DOHH2 (cell line): ENCODE results near the gene RNGTT.

Experiments used
- H3F3A ChIP-seq: fragments of 200-600 bp; sonication (generic), shearing (Covaris generic); 2 replicates; pipeline ENCODE4 v1.6.0; 2016; ENCODE audit warnings: antibody characterized with exemption, mild to moderate bottlenecking; ENCODE audit not compliant: control insufficient read depth, insufficient read depth
- H3K27ac ChIP-seq: fragments of 200-600 bp; sonication (generic); 2 replicates; pipeline ENCODE4 v1.5.1; 2014; ENCODE audit warnings: low read depth, mild to moderate bottlenecking, low read length, moderate library complexity
- H3K27me3 ChIP-seq: fragments of 200-600 bp; sonication (generic); 2 replicates; pipeline ENCODE4 v1.6.1; 2014; ENCODE audit warnings: mild to moderate bottlenecking, low read length, mixed read lengths; ENCODE audit not compliant: control insufficient read depth
- H3K36me3 ChIP-seq: fragments of 200-600 bp; sonication (generic); 2 replicates; pipeline ENCODE4 v1.6.1; 2014; ENCODE audit warnings: mild to moderate bottlenecking, low read length, moderate library complexity, mixed read lengths; ENCODE audit not compliant: control insufficient read depth
- H3K4me1 ChIP-seq: fragments of 200-600 bp; sonication (generic); 2 replicates; pipeline ENCODE4 v1.6.1; 2014; ENCODE audit warnings: mild to moderate bottlenecking, low read length, mixed read lengths; ENCODE audit not compliant: control insufficient read depth
- H3K4me2 ChIP-seq: fragments of 200-600 bp; sonication (generic); 2 replicates; pipeline ENCODE4 v1.6.0; 2014; ENCODE audit warnings: mild to moderate bottlenecking, low read length, moderate library complexity
- H3K4me3 ChIP-seq: fragments of 200-600 bp; sonication (generic); 2 replicates; pipeline ENCODE4 v1.5.1; 2014; ENCODE audit warnings: mild to moderate bottlenecking, low read length, mixed read lengths
- H3K79me2 ChIP-seq: fragments of 200-600 bp; sonication (generic); 2 replicates; pipeline ENCODE4 v1.6.1; 2014; ENCODE audit warnings: mild to moderate bottlenecking, low read length, mixed read lengths; ENCODE audit not compliant: control insufficient read depth
- H3K9me2 ChIP-seq: fragments of 200-600 bp; sonication (generic); replicated peaks from 2 replicates; pipeline ENCODE4 v1.6.1; 2014; ENCODE audit warnings: mild to moderate bottlenecking, low read length, mixed read lengths; ENCODE audit not compliant: control insufficient read depth
- H3K9me3 ChIP-seq: fragments of 200-600 bp; sonication (generic); 2 replicates; pipeline ENCODE4 v1.6.1; 2014; ENCODE audit warnings: antibody characterized with exemption, low read length, mixed read lengths; ENCODE audit not compliant: control insufficient read depth, insufficient read depth
- H4K20me1 ChIP-seq: fragments of 200-600 bp; sonication (generic); 2 replicates; pipeline ENCODE4 v1.6.0; 2014; ENCODE audit warnings: low read depth, mild to moderate bottlenecking, antibody characterized with exemption, low read length, moderate library complexity; ENCODE audit not compliant: control insufficient read depth, insufficient read depth
- EZH2phosphoT487 ChIP-seq: fragments of 200-600 bp; sonication (generic); IDR thresholded peaks from 2 replicates; pipeline ENCODE4 v1.6.1; 2017; ENCODE audit warnings: borderline replicate concordance, mild to moderate bottlenecking, antibody characterized with exemption, low read length, moderate library complexity, mixed read lengths
- TF ChIP-seq, protein P1 (sequence below): fragments of 200-600 bp; sonication (generic); IDR thresholded peaks from one replicate; pipeline ENCODE4 v1.5.1; 2014; ENCODE audit warnings: antibody characterized with exemption, mild to moderate bottlenecking, low read depth, low read length; ENCODE audit not compliant: poor library complexity, severe bottlenecking

The RNGTT gene

DNA sequence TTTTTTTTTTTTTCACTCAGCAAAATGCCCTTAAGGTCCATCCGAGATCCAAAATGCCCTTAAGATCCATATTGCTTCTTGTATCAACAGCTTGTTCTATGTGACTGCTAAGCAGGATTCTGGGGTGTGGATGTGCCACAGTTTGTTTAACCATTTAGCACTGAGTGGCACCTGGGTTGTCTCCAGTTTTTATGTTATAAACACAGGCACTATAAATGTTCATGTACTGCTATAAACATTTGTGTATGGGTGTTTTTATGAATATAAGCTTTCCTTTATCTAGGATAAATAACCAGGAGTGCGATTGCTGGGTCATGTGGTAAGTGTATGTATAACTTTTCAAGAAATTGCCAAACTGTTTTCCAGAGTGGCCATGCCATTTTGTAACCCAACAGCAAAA lies 386.0 kb downstream of the RNGTT start:
- Histone ChIP-seq H3K79me2 (no peaks in the 10 kb centered on the region), H3K36me3 (no peaks in the 10 kb centered on the region), H3K4me2 (no peak overlapping the region), H3K9me3 (no peaks in the 10 kb centered on the region), H4K20me1 (no peaks in the 10 kb centered on the region), H3K27ac (no peak overlapping the region), H3K9me2 (no peaks in the 10 kb centered on the region), H3F3A (no peaks in the 10 kb centered on the region; the same call in 1 of the 2 replicates), H3K4me1 (no peaks in the 10 kb centered on the region), H3K4me3 (no peak overlapping the region), H3K27me3 (no peaks in the 10 kb centered on the region)
- TF ChIP-seq, protein P1, sequence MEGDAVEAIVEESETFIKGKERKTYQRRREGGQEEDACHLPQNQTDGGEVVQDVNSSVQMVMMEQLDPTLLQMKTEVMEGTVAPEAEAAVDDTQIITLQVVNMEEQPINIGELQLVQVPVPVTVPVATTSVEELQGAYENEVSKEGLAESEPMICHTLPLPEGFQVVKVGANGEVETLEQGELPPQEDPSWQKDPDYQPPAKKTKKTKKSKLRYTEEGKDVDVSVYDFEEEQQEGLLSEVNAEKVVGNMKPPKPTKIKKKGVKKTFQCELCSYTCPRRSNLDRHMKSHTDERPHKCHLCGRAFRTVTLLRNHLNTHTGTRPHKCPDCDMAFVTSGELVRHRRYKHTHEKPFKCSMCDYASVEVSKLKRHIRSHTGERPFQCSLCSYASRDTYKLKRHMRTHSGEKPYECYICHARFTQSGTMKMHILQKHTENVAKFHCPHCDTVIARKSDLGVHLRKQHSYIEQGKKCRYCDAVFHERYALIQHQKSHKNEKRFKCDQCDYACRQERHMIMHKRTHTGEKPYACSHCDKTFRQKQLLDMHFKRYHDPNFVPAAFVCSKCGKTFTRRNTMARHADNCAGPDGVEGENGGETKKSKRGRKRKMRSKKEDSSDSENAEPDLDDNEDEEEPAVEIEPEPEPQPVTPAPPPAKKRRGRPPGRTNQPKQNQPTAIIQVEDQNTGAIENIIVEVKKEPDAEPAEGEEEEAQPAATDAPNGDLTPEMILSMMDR, result no peak
- TF ChIP-seq EZH2phosphoT487, result no peak

DNA sequence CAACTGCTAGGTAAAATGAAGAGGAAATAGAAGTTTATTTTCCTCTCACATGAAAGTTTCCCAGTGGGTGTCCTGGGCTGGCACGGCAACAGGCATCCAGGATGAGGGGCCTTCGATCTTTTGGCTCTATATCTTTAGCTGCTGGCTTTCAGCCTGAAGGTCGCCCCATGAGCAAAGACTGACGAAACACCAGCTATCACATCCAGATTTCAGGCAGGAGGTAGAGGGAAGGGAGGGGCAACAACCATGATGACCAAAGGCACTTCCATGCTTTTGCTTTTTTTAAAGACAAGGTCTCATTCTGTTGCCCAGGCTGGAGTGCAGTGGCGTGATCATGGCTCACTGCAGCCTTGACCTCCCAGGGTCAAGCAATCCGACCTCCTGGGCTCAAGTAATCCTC lies 387.9 kb downstream of the RNGTT start:
- no peaks in the 10 kb centered on the region for H3K79me2 ChIP-seq
- no peak overlapping the region for H3K4me3 ChIP-seq
- H3K9me3 ChIP-seq, result no peaks in the 10 kb centered on the region; the same call in 1 of the 2 replicates
- no peak for TF ChIP-seq EZH2phosphoT487
- H3K4me2 ChIP-seq, result no peak overlapping the region
- H3K27ac ChIP-seq, result no peak overlapping the region
- H4K20me1 ChIP-seq, result no peaks in the 10 kb centered on the region
- H3K27me3 ChIP-seq, result no peaks in the 10 kb centered on the region
- no peaks in the 10 kb centered on the region; the same call in 1 of the 2 replicates for H3F3A ChIP-seq
- H3K9me2 ChIP-seq, result no peaks in the 10 kb centered on the region
- H3K36me3 ChIP-seq, result no peaks in the 10 kb centered on the region
- H3K4me1 ChIP-seq, result no peaks in the 10 kb centered on the region

DNA sequence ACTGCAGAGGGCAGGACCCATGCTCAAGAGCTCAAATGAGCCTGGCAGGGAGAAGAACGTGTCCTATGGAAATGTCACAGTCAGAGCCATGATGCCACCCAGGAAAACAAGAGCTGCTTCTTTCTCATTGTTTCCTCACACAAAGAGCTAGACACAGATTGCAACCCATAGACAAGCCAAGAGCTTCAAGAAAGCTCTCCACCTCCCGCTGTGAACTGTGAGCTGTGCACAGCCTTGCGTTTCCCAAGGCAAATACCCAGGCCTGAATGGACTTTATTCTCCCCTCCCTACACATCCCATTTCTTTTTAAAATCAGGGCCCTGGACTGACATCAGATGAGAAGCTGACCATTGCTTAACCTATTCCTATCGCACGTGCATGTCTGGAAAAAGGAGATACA lies 388.8 kb downstream of the RNGTT start:
- TF ChIP-seq EZH2phosphoT487, result no peak
- TF ChIP-seq, protein P1, result no peak
- no peak overlapping the region for H3K27ac ChIP-seq
- no peak overlapping the region for H3K4me2 ChIP-seq
- H3K79me2 ChIP-seq, result no peaks in the 10 kb centered on the region
- H3K27me3 ChIP-seq, result no peaks in the 10 kb centered on the region
- H3K4me3 ChIP-seq, result no peak overlapping the region
- H4K20me1 ChIP-seq, result no peaks in the 10 kb centered on the region
- no peaks in the 10 kb centered on the region for H3K9me2 ChIP-seq
- peaks cover 7% of the 10 kb centered on the region; the same call in 1 of the 2 replicates for H3K9me3 ChIP-seq
- H3K36me3 ChIP-seq, result no peaks in the 10 kb centered on the region
- H3K4me1 ChIP-seq, result no peaks in the 10 kb centered on the region
- no peaks in the 10 kb centered on the region; the same call in 1 of the 2 replicates for H3F3A ChIP-seq

DNA sequence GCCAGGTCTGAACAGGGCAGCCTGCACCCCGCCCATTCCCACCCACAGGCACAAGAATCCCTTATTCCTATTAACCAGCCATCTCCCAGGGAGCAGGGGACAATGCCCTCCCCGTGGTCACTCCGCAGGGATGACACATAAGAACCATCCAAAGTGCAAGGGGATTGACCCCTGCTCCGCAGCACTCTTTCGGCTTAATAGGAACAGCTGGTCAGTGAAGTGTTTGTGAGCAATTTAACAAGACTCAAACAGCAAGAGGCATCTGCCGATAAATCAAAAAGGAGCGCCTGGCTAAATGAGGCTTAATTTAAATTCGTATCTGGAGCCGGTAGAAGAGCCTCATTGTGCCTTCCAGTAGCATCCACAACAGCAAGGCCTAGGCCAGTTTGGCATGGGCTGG lies 389.4 kb downstream of the RNGTT start:
- H3K4me3 ChIP-seq, result no peak overlapping the region
- no peak overlapping the region for H3K27ac ChIP-seq
- no peaks in the 10 kb centered on the region for H3K9me2 ChIP-seq
- H3K9me3 ChIP-seq, result peaks cover 12% of the 10 kb centered on the region; the same call in 1 of the 2 replicates
- no peaks in the 10 kb centered on the region for H3F3A ChIP-seq
- H3K36me3 ChIP-seq, result no peaks in the 10 kb centered on the region
- TF ChIP-seq EZH2phosphoT487, result no peak
- TF ChIP-seq, protein P1, result no peak
- H4K20me1 ChIP-seq, result no peaks in the 10 kb centered on the region
- no peaks in the 10 kb centered on the region for H3K27me3 ChIP-seq
- H3K4me2 ChIP-seq, result no peak overlapping the region
- no peaks in the 10 kb centered on the region for H3K79me2 ChIP-seq
- no peaks in the 10 kb centered on the region for H3K4me1 ChIP-seq
